Mesenchymal stem cell (in vitro differentiated cells and primary cell): ENCODE measurements around the gene CD109. TPM values are rescaled to one million over a fixed set of nuclear protein-coding genes. Genes with fewer than 3 reads are reported as not detected.
A peak's percentile ranks its signal among the peaks of the same experiment; 100 is the strongest.

ENCODE experiments used
- DNase-seq: peaks from one replicate; pipeline ENCODE4 v3.0.0-alpha.2; 2013
- H2AFZ ChIP-seq: one replicate; pipeline ENCODE4 v1.6.1; 2013; ENCODE audit warnings: low read depth, mild to moderate bottlenecking, control low read depth, inconsistent platforms, low read length, moderate library complexity
- H2AK5ac ChIP-seq: 2 replicates; pipeline ENCODE4 v1.6.1; 2013; ENCODE audit warnings: low read length, moderate library complexity, mild to moderate bottlenecking, inconsistent platforms; ENCODE audit not compliant: severe bottlenecking
- H2BK120ac ChIP-seq: one replicate; pipeline ENCODE4 v1.6.1; 2013; ENCODE audit warnings: low read depth, mild to moderate bottlenecking, inconsistent platforms, low read length, moderate library complexity
- H2BK12ac ChIP-seq, 2 experiments: one replicate each; pipeline ENCODE4 v1.6.1; 2013; ENCODE audit warnings: inconsistent platforms in 2 of 2, low read length in 2 of 2, mild to moderate bottlenecking in 2 of 2, moderate library complexity in 2 of 2, control low read depth in 1 of 2
- H2BK15ac ChIP-seq: one replicate; pipeline ENCODE4 v1.6.1; 2013; ENCODE audit warnings: mild to moderate bottlenecking, low read depth, inconsistent platforms; ENCODE audit not compliant: poor library complexity, severe bottlenecking
- H2BK5ac ChIP-seq: 2 replicates; pipeline ENCODE4 v1.6.1; 2013; ENCODE audit warnings: low read depth, mild to moderate bottlenecking, low read length, control low read depth, inconsistent platforms; ENCODE audit not compliant: poor library complexity, severe bottlenecking
- H3K14ac ChIP-seq, 2 experiments: one replicate each; pipeline ENCODE4 v1.6.1; 2013; ENCODE audit warnings: inconsistent platforms in 2 of 2, low read length in 2 of 2, control low read depth in 1 of 2, mild to moderate bottlenecking in 1 of 2, moderate library complexity in 1 of 2
- H3K18ac ChIP-seq, 2 experiments: one replicate each; pipeline ENCODE4 v1.6.1; 2013; ENCODE audit warnings: inconsistent platforms in 2 of 2, low read length in 2 of 2, control low read depth in 1 of 2, low read depth in 1 of 2, mild to moderate bottlenecking in 1 of 2
- H3K23ac ChIP-seq, 2 experiments: one replicate each; pipeline ENCODE4 v1.6.1; 2013; ENCODE audit warnings: inconsistent platforms in 2 of 2, low read length in 2 of 2, mild to moderate bottlenecking in 2 of 2, moderate library complexity in 2 of 2, control low read depth in 1 of 2
- H3K27ac ChIP-seq: 2 replicates; pipeline ENCODE4 v1.5.1; 2013; ENCODE audit warnings: mild to moderate bottlenecking, moderate library complexity, low read length, control low read depth, inconsistent platforms; ENCODE audit not compliant: poor library complexity, severe bottlenecking
- H3K27me3 ChIP-seq, 2 experiments: 2 replicates each; pipeline versions ENCODE4 v1.6.1 to v1.7.0; 2013; ENCODE audit warnings: low read length in 2 of 2, mild to moderate bottlenecking in 2 of 2, moderate library complexity in 2 of 2, control low read depth in 1 of 2, inconsistent platforms in 1 of 2; ENCODE audit not compliant: control insufficient read depth in 1 of 2, insufficient read depth in 1 of 2
- H3K36me3 ChIP-seq, 2 experiments: 2 replicates each; pipeline versions ENCODE4 v1.6.1 to v1.7.0; 2013; ENCODE audit warnings: low read length in 2 of 2, control low read depth in 1 of 2, inconsistent platforms in 1 of 2, low read depth in 1 of 2, mild to moderate bottlenecking in 1 of 2; ENCODE audit not compliant: insufficient read depth in 2 of 2, control insufficient read depth in 1 of 2
- H3K4ac ChIP-seq, 2 experiments: one replicate each; pipeline ENCODE4 v1.6.1; 2013; ENCODE audit warnings: inconsistent platforms in 2 of 2, low read length in 2 of 2, mild to moderate bottlenecking in 2 of 2, moderate library complexity in 2 of 2, control low read depth in 1 of 2, low read depth in 1 of 2
- H3K4me1 ChIP-seq: 2 replicates; pipeline ENCODE4 v1.6.1; 2013; ENCODE audit warnings: low read depth, low read length, control low read depth; ENCODE audit not compliant: control insufficient read depth, insufficient read depth
- H3K4me2 ChIP-seq: 2 replicates; pipeline ENCODE4 v1.6.1; 2013; ENCODE audit warnings: low read length, mild to moderate bottlenecking, inconsistent platforms; ENCODE audit not compliant: poor library complexity, severe bottlenecking
- H3K4me3 ChIP-seq, 2 experiments: 2 replicates each; pipeline versions ENCODE4 v1.5.1 to v1.7.0; 2013; ENCODE audit warnings: low read length in 2 of 2, mild to moderate bottlenecking in 2 of 2, control low read depth in 1 of 2, low read depth in 1 of 2; ENCODE audit not compliant: insufficient read depth in 1 of 2
- H3K79me1 ChIP-seq: replicated peaks from 2 replicates; pipeline ENCODE4 v1.6.1; 2013; ENCODE audit warnings: mild to moderate bottlenecking, control low read depth, low read length, inconsistent platforms; ENCODE audit not compliant: poor library complexity, severe bottlenecking
- H3K9ac ChIP-seq: 2 replicates; pipeline ENCODE4 v1.7.0; 2013; ENCODE audit warnings: mild to moderate bottlenecking, low read length, moderate library complexity
- H3K9me3 ChIP-seq: 2 replicates; pipeline ENCODE4 v1.7.0; 2013; ENCODE audit warnings: mild to moderate bottlenecking, low read length; ENCODE audit not compliant: control insufficient read depth
- H4K8ac ChIP-seq: one replicate; pipeline ENCODE4 v1.6.1; 2013; ENCODE audit warnings: inconsistent platforms, mild to moderate bottlenecking, low read length, moderate library complexity
- H4K91ac ChIP-seq: one replicate; pipeline ENCODE4 v1.6.1; 2013; ENCODE audit warnings: mild to moderate bottlenecking, low read length, inconsistent platforms
- WGBS: methylation state at CpG from one replicate; pipeline ENCODE4 v1.1.7; 2013; ENCODE audit warnings: mixed read lengths; 5-methylcytosine and 5-hydroxymethylcytosine counted together
- polyA plus RNA-seq, 2 experiments: library from polyadenylated mRNA; stranded (reverse); fragments of 200-250 nt; gene quantifications; one replicate each; pipeline ENCODE4 v1.2.3, GENCODE V29; 2013

Gene CD109
- 33.3 TPM for polyA plus RNA-seq (2013, experiment 1 of 2)
- polyA plus RNA-seq (2013, experiment 2 of 2) = 33.8 TPM

DNA sequence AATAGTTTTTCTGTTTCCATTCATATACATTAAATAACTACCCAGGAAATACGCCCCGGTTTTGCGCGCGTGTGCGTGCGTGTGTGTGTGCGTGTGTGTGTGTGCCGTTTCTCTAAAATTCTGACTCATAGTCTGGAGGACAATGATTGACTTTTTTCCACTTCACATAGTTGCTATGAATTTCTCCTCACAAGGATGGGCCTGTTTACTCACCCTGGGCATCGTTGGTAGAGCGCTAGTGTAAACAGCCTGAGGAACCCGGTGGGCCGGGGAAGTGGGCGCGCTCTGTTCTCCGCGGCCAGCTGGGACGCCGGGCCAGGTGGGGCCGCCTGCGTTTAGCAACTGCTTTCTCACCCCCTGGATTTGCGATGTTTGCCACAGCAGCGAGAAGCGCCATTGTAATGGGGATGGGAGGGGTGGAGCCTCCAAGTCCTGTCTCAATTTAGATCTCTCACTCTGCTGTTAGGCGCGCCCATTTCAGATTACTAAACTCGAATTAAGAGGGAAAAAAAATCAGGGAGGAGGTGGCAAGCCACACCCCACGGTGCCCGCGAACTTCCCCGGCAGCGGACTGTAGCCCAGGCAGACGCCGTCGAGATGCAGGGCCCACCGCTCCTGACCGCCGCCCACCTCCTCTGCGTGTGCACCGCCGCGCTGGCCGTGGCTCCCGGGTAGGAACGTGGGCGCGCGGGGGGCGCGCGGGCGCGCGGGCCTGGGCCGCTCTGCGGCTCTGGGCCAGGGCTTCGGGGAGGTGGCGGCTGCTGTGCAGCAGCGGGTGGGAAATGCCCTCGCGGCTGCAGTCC, at the start of gene CD109:
Gene CD109 (plus strand): TSS at position 585 of the 803 bp plus-strand sequence. CDS start 13 bp downstream, at position 598.
- H2AFZ ChIP-seq = peak within 1 kb of the TSS; percentile 70
- peak within 1 kb of the TSS in 1 of 2 experiments; percentile 98 for H3K23ac ChIP-seq
- peak within 1 kb of the TSS; percentile 38 to 92 for H2BK12ac ChIP-seq
- peak within 1 kb of the TSS; percentile 84 for H2BK5ac ChIP-seq
- H3K9ac ChIP-seq = peak within 1 kb of the TSS; percentile 98
- peak within 1 kb of the TSS; percentile 80 to 88 for H3K4me3 ChIP-seq
- DNase-seq = peak; percentile 94
- no peaks in the 10 kb centered on the region for H3K27me3 ChIP-seq
- peak within 1 kb of the TSS; percentile 80 for H2BK120ac ChIP-seq
- H4K91ac ChIP-seq = peak within 1 kb of the TSS; percentile 95
- peak within 1 kb of the TSS; percentile 96 to 99 for H3K18ac ChIP-seq
- H3K79me1 ChIP-seq = peaks cover 13% of the 10 kb centered on the region
- H3K14ac ChIP-seq = peak within 1 kb of the TSS; percentile 29 to 98
- peak within 1 kb of the TSS; percentile 99 for H2BK15ac ChIP-seq
- H3K36me3 ChIP-seq = peaks cover 0 to 25% of the 10 kb centered on the region in 2 experiments
- H3K4me1 ChIP-seq = peaks cover 8% of the 10 kb centered on the region
- H3K27ac ChIP-seq = peak within 1 kb of the TSS; percentile 98
- H3K9me3 ChIP-seq = no peaks in the 10 kb centered on the region
- H3K4me2 ChIP-seq = peak within 1 kb of the TSS; percentile 87
- H3K4ac ChIP-seq = peak within 1 kb of the TSS; percentile 92 to 97
- WGBS = under 1% methylated on average over 48 of the region's 61 CpGs
- peak within 1 kb of the TSS; percentile 99 for H4K8ac ChIP-seq
- peak within 1 kb of the TSS; percentile 59 for H2AK5ac ChIP-seq

DNA sequence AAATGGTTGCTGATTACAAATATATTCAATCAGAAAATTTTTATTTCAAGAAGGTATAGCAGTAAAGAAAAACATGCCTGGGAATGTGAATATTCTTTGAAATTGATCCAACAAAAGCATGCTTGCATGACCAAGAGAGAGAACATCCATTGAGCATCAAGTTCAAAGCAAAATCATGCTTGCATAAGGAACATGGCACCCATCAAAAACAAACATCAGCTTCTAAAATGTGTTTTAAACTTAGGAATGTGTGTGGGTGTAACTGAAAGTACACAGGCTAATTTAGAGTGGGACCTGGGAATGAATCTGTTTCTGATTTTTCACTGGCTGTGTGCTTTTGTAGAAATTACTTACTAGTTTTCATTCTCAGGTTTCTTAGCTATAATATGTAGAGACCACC, 47.8 kb upstream of the CD109 start:
- no peaks in the 10 kb centered on the region for H3K27me3 ChIP-seq
- no peak overlapping the region for H2BK12ac ChIP-seq
- H4K8ac ChIP-seq = no peak overlapping the region
- no peak overlapping the region for H3K27ac ChIP-seq
- H2BK15ac ChIP-seq = no peak overlapping the region
- no peak overlapping the region for H3K4me2 ChIP-seq
- no peaks in the 10 kb centered on the region for H3K4me1 ChIP-seq
- H4K91ac ChIP-seq = no peak overlapping the region
- H3K4ac ChIP-seq = no peak overlapping the region
- no peaks in the 10 kb centered on the region for H3K9me3 ChIP-seq
- no peak overlapping the region for H3K4me3 ChIP-seq
- DNase-seq = no peak
- H2BK120ac ChIP-seq = no peak overlapping the region
- H3K79me1 ChIP-seq = peaks cover 2% of the 10 kb centered on the region
- no peak overlapping the region for H2AFZ ChIP-seq
- H3K18ac ChIP-seq = no peak overlapping the region
- H3K9ac ChIP-seq = no peak overlapping the region
- H3K23ac ChIP-seq = no peak overlapping the region
- H3K36me3 ChIP-seq = peaks cover 2 to 32% of the 10 kb centered on the region in 2 experiments
- H2BK5ac ChIP-seq = no peak overlapping the region
- H3K14ac ChIP-seq = no peak overlapping the region
- no peak overlapping the region for H2AK5ac ChIP-seq

DNA sequence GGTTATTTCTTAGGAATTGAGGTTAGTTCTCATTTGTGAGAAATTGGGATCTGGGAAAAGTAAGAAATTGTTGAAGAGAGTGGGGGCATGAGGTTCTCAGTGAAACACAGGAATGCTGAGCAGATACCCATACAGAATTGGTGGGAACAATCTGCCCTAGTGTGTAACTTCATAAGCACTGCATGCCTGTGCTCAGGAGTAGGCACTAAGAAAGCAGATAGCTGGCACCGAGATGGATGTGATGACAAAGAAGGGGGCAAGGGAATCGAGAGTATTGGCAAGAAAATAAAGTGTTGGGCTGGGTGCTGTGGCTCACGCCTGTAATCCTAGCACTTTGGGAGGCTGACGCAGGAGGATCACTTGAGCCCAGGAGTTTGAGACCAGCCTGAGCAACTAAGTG, 46.2 kb upstream of the CD109 start:
- Histone ChIP-seq H3K4me1 (no peaks in the 10 kb centered on the region), H3K4ac (no peak overlapping the region), H3K27me3 (no peaks in the 10 kb centered on the region), H3K4me2 (no peak overlapping the region), H2BK12ac (no peak overlapping the region), H2BK15ac (no peak overlapping the region), H3K79me1 (peaks cover 4% of the 10 kb centered on the region), H4K8ac (no peak overlapping the region), H3K18ac (no peak overlapping the region), H2BK5ac (no peak overlapping the region), H3K14ac (peak overlapping the region in 1 of 2 experiments; percentile 41), H3K9ac (no peak overlapping the region), H3K27ac (no peak overlapping the region), H3K4me3 (no peak overlapping the region), H3K23ac (no peak overlapping the region), H3K9me3 (no peaks in the 10 kb centered on the region), H2AFZ (no peak overlapping the region), H3K36me3 (peaks cover 2 to 22% of the 10 kb centered on the region in 2 experiments), H2AK5ac (no peak overlapping the region), H4K91ac (no peak overlapping the region), H2BK120ac (no peak overlapping the region)
- 65% methylated on average over 4 of the region's 4 CpGs for WGBS
- DNase-seq = no peak
